ENCODE results near the gene XAGE2.

Gene XAGE2

GRCh38 chrX:52359614-52360232 is 9.1 kb upstream of the XAGE2 start:
- Histone ChIP-seq H3K4me2 (ENCODE audit: low read depth, low read length, poor library complexity, severe bottlenecking) (no peak overlapping the region), H3K79me2 (ENCODE audit: insufficient read depth, low read length) (no peaks in the 10 kb centered on the region), H3K9me3 (ENCODE audit: insufficient read depth, low read length) (no peaks in the 10 kb centered on the region), H4K20me1 (ENCODE audit: low read depth, low read length) (no peaks in the 10 kb centered on the region), H3K4me3 (ENCODE audit: insufficient read depth, low read length, poor library complexity, severe bottlenecking) (no peak overlapping the region), H3K27me3 (ENCODE audit: low read length) (no peaks in the 10 kb centered on the region), H2AFZ (ENCODE audit: low read depth, low read length, severe bottlenecking) (no peak overlapping the region), H3K9ac (ENCODE audit: low read length) (no peak overlapping the region), H3F3A (ENCODE audit: insufficient read depth) (no peaks in the 10 kb centered on the region), H3K36me3 (ENCODE audit: low read length) (no peaks in the 10 kb centered on the region), H3K9me2 (replicated peaks; ENCODE audit: insufficient read depth, low read length) (no peaks in the 10 kb centered on the region), H3K27ac (ENCODE audit: low read depth, low read length) (no peak overlapping the region)
- TF ChIP-seq EZH2phosphoT487 (conservative IDR thresholded peaks at IDR 0.05; ENCODE audit: low read length) (no peak), CTCF (IDR thresholded peaks at IDR 0.05; ENCODE audit: insufficient read depth, low read length, poor library complexity, severe bottlenecking) (no peak)

GRCh38 chrX:52361941-52362340 is 6.9 kb upstream of the XAGE2 start:
- Histone ChIP-seq H4K20me1 (ENCODE audit: low read depth, low read length) (no peaks in the 10 kb centered on the region), H3K79me2 (ENCODE audit: insufficient read depth, low read length) (no peaks in the 10 kb centered on the region), H3K9me3 (ENCODE audit: insufficient read depth, low read length) (no peaks in the 10 kb centered on the region), H2AFZ (ENCODE audit: low read depth, low read length, severe bottlenecking) (no peak overlapping the region), H3F3A (ENCODE audit: insufficient read depth) (no peaks in the 10 kb centered on the region), H3K27me3 (ENCODE audit: low read length) (no peaks in the 10 kb centered on the region), H3K27ac (ENCODE audit: low read depth, low read length) (no peak overlapping the region), H3K9ac (ENCODE audit: low read length) (no peak overlapping the region), H3K4me2 (ENCODE audit: low read depth, low read length, poor library complexity, severe bottlenecking) (no peak overlapping the region), H3K36me3 (ENCODE audit: low read length) (no peaks in the 10 kb centered on the region), H3K4me3 (ENCODE audit: insufficient read depth, low read length, poor library complexity, severe bottlenecking) (no peak overlapping the region), H3K9me2 (replicated peaks; ENCODE audit: insufficient read depth, low read length) (no peaks in the 10 kb centered on the region)
- TF ChIP-seq EZH2phosphoT487 (conservative IDR thresholded peaks at IDR 0.05; ENCODE audit: low read length) (no peak), CTCF (IDR thresholded peaks at IDR 0.05; ENCODE audit: insufficient read depth, low read length, poor library complexity, severe bottlenecking) (no peak)

GRCh38 chrX:52363247-52363883 is 5.5 kb upstream of the XAGE2 start:
- H3K27me3 ChIP-seq (ENCODE audit: low read length) = no peaks in the 10 kb centered on the region
- H2AFZ ChIP-seq (ENCODE audit: low read depth, low read length, severe bottlenecking) = no peak overlapping the region
- no peak for TF ChIP-seq CTCF (IDR thresholded peaks at IDR 0.05; ENCODE audit: insufficient read depth, low read length, poor library complexity, severe bottlenecking)
- TF ChIP-seq EZH2phosphoT487 (conservative IDR thresholded peaks at IDR 0.05; ENCODE audit: low read length) = no peak
- H4K20me1 ChIP-seq (ENCODE audit: low read depth, low read length) = no peaks in the 10 kb centered on the region
- no peaks in the 10 kb centered on the region for H3K9me2 ChIP-seq (replicated peaks; ENCODE audit: insufficient read depth, low read length)
- H3K36me3 ChIP-seq (ENCODE audit: low read length) = no peaks in the 10 kb centered on the region
- H3K9ac ChIP-seq (ENCODE audit: low read length) = no peak overlapping the region
- H3K79me2 ChIP-seq (ENCODE audit: insufficient read depth, low read length) = no peaks in the 10 kb centered on the region
- H3F3A ChIP-seq (ENCODE audit: insufficient read depth) = no peaks in the 10 kb centered on the region
- no peak overlapping the region for H3K4me3 ChIP-seq (ENCODE audit: insufficient read depth, low read length, poor library complexity, severe bottlenecking)
- no peak overlapping the region for H3K4me2 ChIP-seq (ENCODE audit: low read depth, low read length, poor library complexity, severe bottlenecking)
- H3K27ac ChIP-seq (ENCODE audit: low read depth, low read length) = no peak overlapping the region
- no peaks in the 10 kb centered on the region for H3K9me3 ChIP-seq (ENCODE audit: insufficient read depth, low read length)
